GM19240 (cell line): ENCODE data around the gene SKIC2.
"Not testable (repeated sequence)": the region's sequence is repeated elsewhere in the genome, so short reads cannot be mapped to it uniquely, and the experiment has no call there.

Source experiments
- DNase-seq: peaks from one replicate; pipeline ENCODE4 v3.0.0; 2011; ENCODE audit warnings: low spot score; ENCODE audit not compliant: insufficient read length

The SKIC2 gene

GRCh38 chr6:31968791-31969711 lies 10.1 kb downstream of the SKIC2 start:
- DNase-seq, result no peak

- no peak for DNase-seq
Measured at GRCh38 chr6:31969712-31970603, 11.0 kb downstream of the SKIC2 start.

- DNase-seq, result no peak
Measured at GRCh38 chr6:31970604-31971271, 11.8 kb downstream of the SKIC2 start.

GRCh38 chr6:31971279-31971992 lies 12.5 kb downstream of the SKIC2 start:
- DNase-seq, result no peak

GRCh38 chr6:31971993-31972708 lies 13.2 kb downstream of the SKIC2 start, which contains the start of gene DXO:
DXO (minus strand) TSS chr6:31972138; CDS start chr6:31971675, 463 bp downstream.
- peak; percentile 100 for DNase-seq

- no peak for DNase-seq
Measured at GRCh38 chr6:31972709-31973350, 13.9 kb downstream of the SKIC2 start.

- not testable (repeated sequence) for DNase-seq
Measured at GRCh38 chr6:31976065-31976464, 17.1 kb downstream of the SKIC2 start.

GRCh38 chr6:31977816-31978431 lies 18.9 kb downstream of the SKIC2 start:
- DNase-seq, result no peak

- no peak for DNase-seq
Measured at GRCh38 chr6:31978831-31979230, 19.9 kb downstream of the SKIC2 start.

- DNase-seq, result no peak
Measured at GRCh38 chr6:31979238-31979898, 20.4 kb downstream of the SKIC2 start.

- DNase-seq, result not testable (repeated sequence)
Measured at GRCh38 chr6:31980195-31980876, 21.4 kb downstream of the SKIC2 start.

- DNase-seq, result not testable (repeated sequence)
Measured at GRCh38 chr6:31980998-31981397, 22.0 kb downstream of the SKIC2 start.

GRCh38 chr6:31981744-31982143 lies 22.8 kb downstream of the SKIC2 start, which contains the start of gene C4A:
C4A (plus strand) TSS chr6:31982057; CDS start chr6:31982108, 51 bp downstream.
- not testable (repeated sequence) for DNase-seq

- not testable (repeated sequence) for DNase-seq
Measured at GRCh38 chr6:31989363-31989762, 30.4 kb downstream of the SKIC2 start.

- DNase-seq, result not testable (repeated sequence)
Measured at GRCh38 chr6:31994421-31994820, 35.4 kb downstream of the SKIC2 start.

GRCh38 chr6:31996385-31996784 lies 37.4 kb downstream of the SKIC2 start:
- DNase-seq, result not testable (repeated sequence)

- DNase-seq, result not testable (repeated sequence)
Measured at GRCh38 chr6:32002546-32003268, 43.7 kb downstream of the SKIC2 start.
